GM04503 (cell line): ENCODE data around the gene MYO1G.
"Not testable (repeated sequence)": the region's sequence is repeated elsewhere in the genome, so short reads cannot be mapped to it uniquely, and the experiment has no call there.

Source experiments
- DNase-seq: peaks from one replicate; pipeline ENCODE4 v3.0.0-alpha.2; 2012; ENCODE audit warnings: low read depth

MYO1G gene

DNA sequence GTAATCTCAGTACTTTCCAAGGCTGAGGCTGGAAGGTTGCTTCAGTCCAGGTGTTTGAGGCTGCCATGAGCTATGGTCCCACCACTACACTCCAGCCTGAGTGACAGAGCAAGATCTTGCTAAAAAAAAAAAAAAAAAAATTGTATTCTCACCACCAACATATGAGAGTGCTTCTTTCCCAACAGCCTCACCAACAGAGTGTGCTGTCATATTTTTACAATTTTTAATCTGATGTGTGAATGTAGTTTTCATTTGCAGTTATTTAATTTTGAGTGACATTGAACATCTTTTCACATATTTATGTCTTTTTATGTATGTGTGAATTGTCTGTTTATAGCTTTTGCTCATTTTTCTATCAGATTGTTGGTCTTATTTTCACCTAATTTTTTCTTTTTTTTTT is 35.2 kb downstream of the MYO1G start:
- no peak for DNase-seq

DNA sequence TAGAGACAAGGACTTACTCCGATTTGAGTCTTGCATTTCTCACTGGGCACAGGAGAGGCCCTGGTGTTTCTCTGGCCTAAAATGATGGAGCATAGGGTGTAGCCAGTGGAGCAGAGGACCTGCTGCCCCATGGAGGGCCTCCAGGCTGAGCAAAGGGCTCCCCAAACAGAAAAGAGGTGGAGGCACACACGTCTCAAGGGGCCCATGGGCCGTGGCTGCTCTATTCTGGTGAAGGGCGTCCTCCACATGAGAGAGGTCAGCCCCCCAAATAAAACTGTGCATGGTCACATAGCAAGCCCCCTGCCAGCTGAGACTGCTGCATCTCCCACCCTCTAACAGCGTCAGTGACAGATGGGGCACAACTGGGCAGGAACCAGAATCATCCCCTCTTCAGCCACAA is 41.4 kb downstream of the MYO1G start:
- DNase-seq = no peak

DNA sequence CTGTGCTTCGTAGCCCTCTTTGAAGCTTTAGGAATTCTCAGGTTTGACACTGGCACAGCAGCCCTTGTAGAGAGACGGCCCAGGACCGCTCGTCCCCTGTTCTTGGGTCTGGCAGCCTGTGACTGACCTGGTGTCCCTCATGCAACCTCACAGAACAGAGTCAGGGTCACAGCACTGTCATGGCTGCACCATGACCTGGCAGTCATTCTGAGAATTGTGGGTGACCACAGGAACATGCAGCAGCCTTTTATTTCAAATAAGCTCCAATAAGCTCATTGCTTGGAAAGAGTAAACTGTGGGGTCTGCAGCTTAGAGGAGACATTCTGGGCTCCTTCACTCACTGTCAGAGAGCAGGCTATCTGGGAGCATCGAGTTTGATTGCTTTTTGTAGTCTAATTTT is 42.5 kb downstream of the MYO1G start:
- DNase-seq = no peak

DNA sequence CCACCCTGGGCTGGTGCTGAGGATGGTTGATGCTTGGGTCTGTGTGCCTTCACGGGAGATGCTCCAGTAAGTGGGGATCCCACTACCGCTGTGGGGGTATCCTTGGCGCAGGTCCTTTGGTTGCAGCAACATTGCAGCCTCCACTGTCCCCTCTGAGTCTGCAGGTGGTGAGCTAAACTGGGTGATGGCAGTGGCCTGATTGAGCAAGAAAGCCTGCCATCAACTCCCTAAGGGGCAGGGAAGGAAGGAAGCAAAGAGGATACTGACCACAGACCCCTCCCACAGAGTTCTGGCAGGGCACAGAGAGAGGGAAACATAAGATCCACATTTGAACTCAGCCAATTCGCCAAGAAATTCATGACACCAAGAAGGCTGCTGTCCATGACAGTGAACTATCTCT is 43.2 kb downstream of the MYO1G start:
- DNase-seq = no peak

DNA sequence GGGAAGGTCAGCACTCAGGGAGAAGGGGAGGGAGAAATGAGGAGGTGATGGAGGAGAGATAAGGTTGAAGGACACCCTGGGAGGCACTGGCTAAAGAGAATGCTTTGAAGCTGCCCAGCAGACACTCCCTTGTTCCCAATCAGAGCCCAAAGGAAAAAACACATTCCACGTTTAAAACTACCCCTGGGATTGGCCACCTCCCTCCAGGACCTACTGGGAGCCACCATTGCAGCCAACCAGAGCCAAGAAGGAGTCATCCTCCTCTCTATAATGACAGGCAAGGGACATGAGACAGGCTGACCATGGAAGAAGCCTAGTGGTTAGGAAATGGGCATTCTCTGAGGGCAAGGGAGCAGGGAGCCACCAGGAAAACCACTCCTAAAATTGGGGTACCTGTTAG is 43.8 kb downstream of the MYO1G start:
- DNase-seq = no peak

DNA sequence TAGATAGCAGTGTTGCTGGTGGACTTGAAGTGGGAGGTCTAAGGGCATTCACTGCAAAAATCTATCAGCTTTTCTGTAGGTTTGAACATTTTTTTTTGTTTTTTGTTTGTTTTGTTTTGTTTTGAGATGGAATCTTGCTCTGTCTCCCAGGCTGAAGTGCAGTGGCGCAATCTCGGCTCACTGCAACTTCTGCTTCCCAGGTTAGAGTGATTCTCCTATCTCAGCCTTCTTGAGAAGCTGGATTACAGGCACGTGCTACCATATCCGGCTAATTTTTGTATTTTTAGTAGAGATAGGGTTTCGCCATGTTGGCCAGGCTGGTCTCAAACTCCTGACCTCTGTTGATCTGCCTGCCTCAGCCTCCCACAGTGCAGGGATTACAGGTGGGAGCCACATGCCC is 44.3 kb downstream of the MYO1G start:
- DNase-seq = not testable (repeated sequence)

DNA sequence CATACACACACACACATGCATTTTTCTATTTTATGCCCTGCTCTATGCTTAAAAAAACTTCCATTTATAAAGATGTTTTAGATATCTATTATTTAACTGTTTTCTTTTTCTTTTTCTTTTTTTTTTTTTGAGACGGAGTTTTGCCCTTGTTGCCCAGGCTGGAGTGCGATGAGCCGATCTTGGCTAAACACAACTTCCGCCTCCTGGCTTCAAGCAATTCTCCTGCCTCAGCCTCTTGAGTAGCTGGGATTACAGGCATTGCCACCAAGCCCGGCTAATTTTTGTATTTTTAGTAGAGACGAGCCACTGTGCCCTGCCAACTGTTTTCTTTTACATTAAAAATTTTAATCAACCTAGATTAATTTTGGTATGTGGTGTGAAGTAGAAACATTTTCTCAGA is 47.9 kb downstream of the MYO1G start:
- DNase-seq = no peak

DNA sequence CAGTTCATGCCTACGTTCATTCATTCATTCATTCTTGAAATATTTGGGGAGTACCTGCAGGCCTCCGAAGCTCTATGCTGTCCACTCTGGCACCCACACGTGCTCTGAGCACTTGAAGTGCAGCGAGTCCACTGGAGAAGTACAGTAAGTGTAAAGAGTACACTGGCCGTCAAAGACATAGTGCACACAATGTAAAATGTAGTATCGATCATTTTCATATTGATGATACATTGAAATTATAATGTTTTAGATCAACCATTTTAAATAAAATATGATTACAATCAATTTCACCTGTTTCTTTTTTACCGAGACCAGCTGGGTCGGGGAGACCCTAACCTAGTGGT is 56.5 kb downstream of the MYO1G start:
- no peak for DNase-seq

DNA sequence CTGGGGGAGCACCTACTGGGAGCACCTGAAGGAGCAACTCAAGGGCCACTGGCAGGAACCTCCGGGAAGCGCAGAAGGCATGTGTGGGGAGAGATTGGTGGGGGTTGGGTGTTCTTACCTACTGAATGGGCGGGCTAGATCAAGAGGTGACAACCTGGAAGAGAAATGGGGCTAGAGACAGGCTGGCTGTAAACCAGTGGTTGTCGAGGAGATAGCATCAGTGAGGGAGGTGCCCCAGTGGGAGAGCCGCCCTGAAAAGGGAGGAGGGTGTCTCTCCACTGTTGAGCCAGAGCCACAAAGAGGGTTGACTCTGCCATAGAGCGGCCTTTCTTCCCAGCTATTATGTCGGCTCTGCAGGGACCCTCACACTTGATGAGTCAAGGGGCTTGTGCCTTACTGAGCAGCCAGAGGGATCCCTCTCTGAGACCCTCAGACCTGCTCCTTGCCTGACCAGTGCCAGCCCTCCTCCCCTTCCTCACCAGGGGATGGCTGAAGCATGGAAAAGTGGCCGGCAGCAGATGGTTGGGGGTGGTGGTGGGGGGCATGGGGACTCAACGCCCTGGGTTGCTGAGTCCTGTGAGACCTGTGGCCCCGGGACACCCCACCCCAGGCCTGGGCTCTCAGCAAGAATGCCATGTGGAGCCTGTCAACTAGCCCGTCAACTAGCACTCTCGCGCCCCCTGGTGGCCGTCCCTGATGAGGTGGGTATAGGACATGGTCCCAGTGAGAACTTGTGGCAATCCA is 57.0 kb downstream of the MYO1G start:
- DNase-seq = peak; percentile 7

DNA sequence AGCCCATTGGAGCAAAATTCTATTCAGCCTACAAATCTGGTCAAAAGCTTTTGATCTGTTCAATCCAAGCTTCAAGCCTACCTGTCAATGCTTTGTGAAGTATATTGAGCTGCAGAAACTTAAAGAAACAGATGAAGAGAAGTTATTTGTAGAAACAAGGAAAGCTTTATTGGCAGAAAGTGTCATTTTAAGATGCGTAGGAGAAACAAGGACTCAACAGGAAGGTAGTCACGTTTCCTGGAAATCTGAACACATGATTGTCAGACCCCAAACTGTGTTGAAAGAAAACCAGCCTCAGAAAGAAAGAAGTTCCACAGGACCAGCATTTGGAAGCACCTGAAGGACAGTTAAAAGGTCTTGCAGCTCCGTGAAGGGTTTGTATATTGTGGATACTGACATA is 58.7 kb downstream of the MYO1G start:
- DNase-seq = no peak

DNA sequence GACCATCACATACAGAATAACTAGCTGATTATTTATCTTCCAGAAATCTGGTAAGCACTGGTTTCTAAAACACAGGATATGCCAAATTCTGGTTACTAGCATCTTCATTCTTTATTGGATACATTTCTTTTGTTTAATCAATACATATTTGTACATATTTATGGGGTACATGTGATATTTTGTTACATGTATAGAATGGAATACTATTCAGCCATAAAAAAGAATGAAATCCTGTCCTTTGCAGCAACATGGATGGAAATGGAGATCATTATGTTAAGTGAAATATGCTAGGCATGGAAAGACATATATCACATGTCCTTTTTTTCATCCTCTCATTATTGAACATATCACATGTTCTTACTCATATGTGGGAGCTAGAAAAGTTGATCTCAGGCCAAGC is 60.8 kb downstream of the MYO1G start:
- no peak for DNase-seq

DNA sequence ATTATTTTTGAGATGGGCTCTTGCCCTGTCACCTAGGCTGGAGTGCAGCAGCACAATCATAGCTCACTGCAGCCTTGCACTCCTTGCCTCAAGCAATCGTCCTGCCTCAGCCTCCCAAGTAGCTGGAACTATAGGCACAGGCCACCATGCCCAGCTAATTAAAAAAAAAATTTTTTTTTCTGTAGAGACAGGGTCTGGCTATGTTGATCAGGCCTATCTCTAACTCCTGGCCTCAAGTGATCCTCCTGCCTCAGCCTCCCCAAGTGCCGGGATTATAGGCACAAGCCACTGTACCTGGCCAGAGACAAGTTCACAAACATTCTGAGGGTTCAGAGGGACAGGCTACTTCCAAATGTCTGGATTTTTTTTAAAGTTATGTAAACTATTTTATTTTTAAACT is 61.4 kb downstream of the MYO1G start:
- no peak for DNase-seq

DNA sequence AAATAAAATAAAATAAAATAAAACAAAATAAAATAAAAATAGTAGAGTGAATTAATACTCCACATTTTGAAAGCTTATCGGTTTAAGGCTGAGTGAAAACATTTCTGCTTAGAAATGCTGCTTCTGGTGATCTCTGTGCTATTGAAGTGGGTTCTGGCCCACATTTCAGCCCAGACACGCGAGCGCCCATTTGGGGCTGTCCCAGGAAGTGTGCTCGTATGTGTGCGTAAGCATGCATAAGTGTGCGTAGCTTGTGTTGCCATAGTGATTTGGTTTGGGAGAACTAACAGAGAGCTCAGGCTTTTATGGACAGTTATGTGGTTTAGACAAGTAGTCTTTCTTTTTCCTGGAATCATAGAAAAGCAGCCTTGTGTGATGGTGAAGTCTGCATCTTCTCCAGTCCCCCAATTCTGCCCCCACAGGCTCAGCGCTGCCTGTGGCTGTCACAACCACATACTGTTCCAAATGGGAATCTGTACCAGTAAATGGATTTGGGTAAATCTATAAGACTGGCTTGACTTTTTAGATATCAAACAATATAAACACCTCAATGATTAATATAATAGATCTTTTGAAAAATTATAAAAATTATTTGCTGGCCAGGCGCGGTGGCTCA is 63.7 kb downstream of the MYO1G start:
- no peak for DNase-seq

DNA sequence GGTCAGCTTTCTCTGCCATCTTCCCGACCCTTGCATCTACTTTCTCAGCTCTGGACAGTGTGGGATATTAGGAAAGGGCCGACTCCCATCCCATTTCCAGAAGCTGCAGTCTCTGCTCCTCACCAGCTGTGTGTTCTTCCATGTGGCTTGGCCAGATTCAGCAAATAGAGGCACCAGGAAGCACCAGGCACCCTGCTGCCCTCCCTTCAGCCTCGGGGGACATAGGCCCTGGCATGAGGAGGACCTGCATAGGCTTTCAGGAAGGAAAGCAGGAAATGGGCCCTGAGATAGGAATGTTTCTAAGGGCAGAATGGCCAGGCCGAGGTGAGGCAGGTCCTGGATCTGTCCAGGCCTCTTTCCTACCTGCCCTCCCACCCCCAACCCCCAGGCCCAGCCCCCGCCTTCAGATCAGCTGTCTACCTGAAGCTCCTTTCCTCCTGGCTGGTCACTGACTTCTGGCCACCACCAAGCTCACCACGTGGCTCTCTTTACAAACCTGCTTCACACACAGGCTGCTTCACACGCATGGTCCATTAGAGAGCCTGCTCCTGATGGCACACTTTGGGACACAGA is 66.0 kb downstream of the MYO1G start:
- no peak for DNase-seq
